ENCODE measurements around the gene TRIM26. TPM values are rescaled to one million over a fixed set of nuclear protein-coding genes. Genes with fewer than 3 reads are reported as not detected.

The TRIM26 gene
- total RNA-seq, 1 donor = 29.3 TPM

- H3K79me2 ChIP-seq (ENCODE audit: insufficient read depth, low read length) = no peaks in the 10 kb centered on the region
- TF ChIP-seq CTCF (IDR thresholded peaks at IDR 0.05; ENCODE audit: extremely low read depth, low read depth, low read length) = no peak
- DNase-seq (ENCODE audit: insufficient read length, low spot score, missing footprints) = no peak
- H3K4me2 ChIP-seq (ENCODE audit: insufficient read depth, low read length) = no peak overlapping the region
- no peaks in the 10 kb centered on the region for H3K27me3 ChIP-seq (ENCODE audit: insufficient read depth, low read length)
- peaks cover 45% of the 10 kb centered on the region for H3K36me3 ChIP-seq (ENCODE audit: insufficient read depth, low read length)
- H3K9me3 ChIP-seq (ENCODE audit: low read depth, low read length) = no peaks in the 10 kb centered on the region
- no peak overlapping the region for H3K27ac ChIP-seq (ENCODE audit: low read depth, low read length)
- no peak overlapping the region for H2AFZ ChIP-seq (ENCODE audit: low read length)
- H4K20me1 ChIP-seq (ENCODE audit: insufficient read depth, low read length) = no peaks in the 10 kb centered on the region
- no peaks in the 10 kb centered on the region for H3K4me1 ChIP-seq (ENCODE audit: insufficient read depth, low read length)
- no peak overlapping the region for H3K4me3 ChIP-seq (ENCODE audit: insufficient read depth, low read length)
Measured at GRCh38 chr6:30188541-30188940, 24.7 kb downstream of the TRIM26 start.

DNA sequence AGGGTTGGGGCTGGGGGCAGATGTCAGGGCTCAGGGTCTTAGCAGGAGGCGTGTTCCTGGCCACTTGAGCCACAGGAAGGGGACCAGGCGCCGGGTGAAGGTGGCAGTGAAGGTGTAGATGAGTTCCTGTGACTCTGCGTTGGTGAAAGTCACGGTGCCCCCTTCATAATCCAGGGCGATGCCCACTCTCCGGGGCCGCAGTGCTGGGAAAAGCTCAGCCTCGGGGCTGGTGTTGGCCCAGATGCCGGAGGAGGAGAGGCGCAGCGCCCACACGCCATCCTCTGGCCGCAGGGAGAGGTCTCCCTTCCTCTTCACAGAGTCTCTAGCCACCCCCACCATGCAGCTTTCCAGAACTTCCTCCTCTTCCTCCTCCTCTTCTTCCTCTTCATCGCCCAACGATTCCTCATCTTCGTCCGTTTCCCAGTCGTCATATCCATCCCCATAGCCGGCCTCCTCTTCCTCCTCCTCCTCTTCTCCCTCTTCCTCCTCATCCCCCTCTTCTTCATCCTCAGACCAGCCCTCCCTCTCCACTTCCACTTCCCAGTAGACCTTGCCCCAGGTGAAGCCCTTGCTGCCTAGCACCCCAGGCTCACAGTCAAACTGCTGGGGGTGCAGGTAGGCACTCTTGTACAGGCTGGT lies 27.2 kb downstream of the TRIM26 start:
- H4K20me1 ChIP-seq (ENCODE audit: insufficient read depth, low read length) = no peaks in the 10 kb centered on the region
- H3K4me2 ChIP-seq (ENCODE audit: insufficient read depth, low read length) = no peak overlapping the region
- no peak for DNase-seq (ENCODE audit: insufficient read length, low spot score, missing footprints)
- no peaks in the 10 kb centered on the region for H3K79me2 ChIP-seq (ENCODE audit: insufficient read depth, low read length)
- no peaks in the 10 kb centered on the region for H3K9me3 ChIP-seq (ENCODE audit: low read depth, low read length)
- H3K4me3 ChIP-seq (ENCODE audit: insufficient read depth, low read length) = no peak overlapping the region
- TF ChIP-seq CTCF (IDR thresholded peaks at IDR 0.05; ENCODE audit: extremely low read depth, low read depth, low read length) = no peak
- peaks cover 41% of the 10 kb centered on the region for H3K36me3 ChIP-seq (ENCODE audit: insufficient read depth, low read length)
- H3K27ac ChIP-seq (ENCODE audit: low read depth, low read length) = no peak overlapping the region
- H3K27me3 ChIP-seq (ENCODE audit: insufficient read depth, low read length) = no peaks in the 10 kb centered on the region
- H2AFZ ChIP-seq (ENCODE audit: low read length) = no peak overlapping the region
- H3K4me1 ChIP-seq (ENCODE audit: insufficient read depth, low read length) = no peaks in the 10 kb centered on the region

- no peak for TF ChIP-seq CTCF (IDR thresholded peaks at IDR 0.05; ENCODE audit: extremely low read depth, low read depth, low read length)
- no peaks in the 10 kb centered on the region for H3K79me2 ChIP-seq (ENCODE audit: insufficient read depth, low read length)
- H3K4me3 ChIP-seq (ENCODE audit: insufficient read depth, low read length) = no peak overlapping the region
- peaks cover 4% of the 10 kb centered on the region for H3K9me3 ChIP-seq (ENCODE audit: low read depth, low read length)
- H3K27ac ChIP-seq (ENCODE audit: low read depth, low read length) = no peak overlapping the region
- no peak for DNase-seq (ENCODE audit: insufficient read length, low spot score, missing footprints)
- no peak overlapping the region for H2AFZ ChIP-seq (ENCODE audit: low read length)
- H3K27me3 ChIP-seq (ENCODE audit: insufficient read depth, low read length) = no peaks in the 10 kb centered on the region
- no peaks in the 10 kb centered on the region for H4K20me1 ChIP-seq (ENCODE audit: insufficient read depth, low read length)
- no peaks in the 10 kb centered on the region for H3K4me1 ChIP-seq (ENCODE audit: insufficient read depth, low read length)
- no peak overlapping the region for H3K4me2 ChIP-seq (ENCODE audit: insufficient read depth, low read length)
- peaks cover 29% of the 10 kb centered on the region for H3K36me3 ChIP-seq (ENCODE audit: insufficient read depth, low read length)
Measured at GRCh38 chr6:30184417-30185031, 28.7 kb downstream of the TRIM26 start.

GRCh38 chr6:30180145-30180544 lies 33.1 kb downstream of the TRIM26 start:
- Histone ChIP-seq H3K4me2 (ENCODE audit: insufficient read depth, low read length) (no peak overlapping the region), H3K79me2 (ENCODE audit: insufficient read depth, low read length) (no peaks in the 10 kb centered on the region), H2AFZ (ENCODE audit: low read length) (no peak overlapping the region), H3K36me3 (ENCODE audit: insufficient read depth, low read length) (peaks cover 2% of the 10 kb centered on the region), H3K27ac (ENCODE audit: low read depth, low read length) (no peak overlapping the region), H3K4me3 (ENCODE audit: insufficient read depth, low read length) (no peak overlapping the region), H4K20me1 (ENCODE audit: insufficient read depth, low read length) (no peaks in the 10 kb centered on the region), H3K9me3 (ENCODE audit: low read depth, low read length) (peaks cover 4% of the 10 kb centered on the region), H3K4me1 (ENCODE audit: insufficient read depth, low read length) (no peaks in the 10 kb centered on the region), H3K27me3 (ENCODE audit: insufficient read depth, low read length) (peaks cover 23% of the 10 kb centered on the region)
- no peak for DNase-seq (ENCODE audit: insufficient read length, low spot score, missing footprints)
- TF ChIP-seq CTCF (IDR thresholded peaks at IDR 0.05; ENCODE audit: extremely low read depth, low read depth, low read length) = no peak

All from osteoblast (primary cell).